Left lung (tissue), 10 donors: ENCODE measurements around the gene FGF12. TPM values are rescaled to one million over a fixed set of nuclear protein-coding genes. Genes with fewer than 3 reads are reported as not detected.

Source experiments
- ATAC-seq: fragments of 200-7000 bp; cut with Tn5 transposase; one replicate; pipeline ENCODE4 v1.9.1; 2020; ENCODE audit warnings: moderate library complexity
- DNase-seq, 4 donors: peaks; one replicate each; pipeline ENCODE4 v3.0.0-alpha.2; 2013 to 2020
- H3K27ac ChIP-seq, 2 donors: fragments of 200-600 bp; sonication (generic) in 1 of 2; one replicate each; pipeline versions ENCODE4 v1.5.0 to v1.8.0; 2020 to 2021
- H3K27me3 ChIP-seq, 2 donors: fragments of 200-600 bp; sonication (generic) in 1 of 2; one replicate each; pipeline versions ENCODE4 v1.5.0 to v1.8.0; 2020 to 2021
- H3K36me3 ChIP-seq, 2 donors: fragments of 200-600 bp; sonication (generic) in 1 of 2; one replicate each; pipeline versions ENCODE4 v1.5.0 to v1.8.0; 2020 to 2021
- H3K4me1 ChIP-seq, 2 donors: fragments of 200-600 bp; one replicate each; pipeline ENCODE4 v1.8.0; 2021
- H3K4me3 ChIP-seq, 2 donors: fragments of 200-600 bp; sonication (generic) in 1 of 2; one replicate each; pipeline versions ENCODE4 v1.5.0 to v1.8.0; 2020 to 2021; ENCODE audit warnings: mild to moderate bottlenecking in 1 of 2
- H3K9me3 ChIP-seq, 2 donors: fragments of 200-600 bp; sonication (generic) in 1 of 2; one replicate each; pipeline versions ENCODE4 v1.5.0 to v1.8.0; 2020 to 2021
- CTCF ChIP-seq, 2 donors: fragments of 200-600 bp; sonication (generic) in 1 of 2; IDR thresholded peaks; one replicate each; pipeline versions ENCODE4 v1.5.0 to v1.8.0; 2021; ENCODE audit warnings: antibody characterized with exemption in 2 of 2
- intact Hi-C, 2 donors: fragments of 100-400 bp; cut with DNase I; formaldehyde crosslinking; loops; one replicate each; pipeline versions ENCODE4 v1.11.2 to v1.14.2; 2022
- polyA plus RNA-seq, 6 donors: library from polyadenylated mRNA; unstranded; fragments of 120-200 nt; gene quantifications; one replicate each; pipeline ENCODE4 v1.2.1, GENCODE V29; 2013; ENCODE audit not compliant: insufficient read length in 6 of 6
- total RNA-seq, 2 donors: library from RNA; stranded (reverse); fragmentation: NEBNext Ultra II Directional; extraction: Animal tissue kit (Norgen Biotek cat#: 25700); gene quantifications; one replicate each; pipeline ENCODE4 v1.2.1, GENCODE V29; 2021
- donor health status: DM: no; HTN: yes; CAD: no.
- donor health status: DM: no; HTN: no; CAD: no.

FGF12 gene
- total and polyA plus RNA-seq, 8 donors = 1.0 to 10.2 (median 4.7) TPM

GRCh38 chr3:192237992-192238608 lies 489.2 kb downstream of the FGF12 start:
- H3K9me3 ChIP-seq = no peaks in the 10 kb centered on the region
- H3K4me1 ChIP-seq = no peaks in the 10 kb centered on the region
- no peak overlapping the region for H3K4me3 ChIP-seq
- intact Hi-C loops = no loop called here
- no peak for TF ChIP-seq CTCF (IDR thresholded peaks at IDR 0.05)
- no peaks in the 10 kb centered on the region for H3K36me3 ChIP-seq
- DNase-seq (peak in 1 of 4 donors; percentile 39), ATAC-seq (no peak)
- H3K27me3 ChIP-seq = no peaks in the 10 kb centered on the region
- H3K27ac ChIP-seq = no peak overlapping the region

- TF ChIP-seq CTCF (IDR thresholded peaks at IDR 0.05) = no peak
- intact Hi-C loops = no loop called here
- DNase-seq (no peak), ATAC-seq (no peak)
- Histone ChIP-seq H3K4me3 (no peak overlapping the region), H3K27me3 (no peaks in the 10 kb centered on the region), H3K9me3 (no peaks in the 10 kb centered on the region), H3K27ac (no peak overlapping the region), H3K4me1 (no peaks in the 10 kb centered on the region), H3K36me3 (no peaks in the 10 kb centered on the region)
Measured at GRCh38 chr3:192229866-192230265, 497.5 kb downstream of the FGF12 start.

GRCh38 chr3:192224634-192225155 lies 502.6 kb downstream of the FGF12 start:
- Histone ChIP-seq H3K4me1 (no peaks in the 10 kb centered on the region), H3K27me3 (no peaks in the 10 kb centered on the region), H3K36me3 (no peaks in the 10 kb centered on the region), H3K9me3 (no peaks in the 10 kb centered on the region), H3K4me3 (no peak overlapping the region), H3K27ac (no peak overlapping the region)
- intact Hi-C loops = no loop called here
- ATAC-seq = no peak
- no peak for TF ChIP-seq CTCF (IDR thresholded peaks at IDR 0.05)
- DNase-seq = no peak

- Histone ChIP-seq H3K9me3 (no peaks in the 10 kb centered on the region), H3K4me1 (no peaks in the 10 kb centered on the region), H3K27me3 (no peaks in the 10 kb centered on the region), H3K4me3 (no peak overlapping the region), H3K36me3 (no peaks in the 10 kb centered on the region), H3K27ac (no peak overlapping the region)
- intact Hi-C loops = no loop called here
- ATAC-seq = no peak
- DNase-seq = no peak
- no peak for TF ChIP-seq CTCF (IDR thresholded peaks at IDR 0.05)
Measured at GRCh38 chr3:192223815-192224214, 503.5 kb downstream of the FGF12 start.

- Histone ChIP-seq H3K36me3 (no peaks in the 10 kb centered on the region), H3K27me3 (no peaks in the 10 kb centered on the region), H3K4me1 (no peaks in the 10 kb centered on the region), H3K4me3 (no peak overlapping the region), H3K27ac (no peak overlapping the region), H3K9me3 (no peaks in the 10 kb centered on the region)
- no peak for ATAC-seq
- TF ChIP-seq CTCF (IDR thresholded peaks at IDR 0.05) = no peak
- DNase-seq = no peak
- intact Hi-C loops = no loop called here
Measured at GRCh38 chr3:192220915-192221314, 506.4 kb downstream of the FGF12 start.
